ENCODE results near the gene NTRK3.

NTRK3 gene

GRCh38 chr15:87977907-87978306, 278.6 kb downstream of the NTRK3 start:
- no peak for DNase-seq (ENCODE audit: low read depth)

- no peak for DNase-seq (ENCODE audit: low read depth)
These were observed 280.0 kb downstream of the NTRK3 start for GRCh38 chr15:87976552-87976951.

- DNase-seq (ENCODE audit: low read depth): no peak
These were observed 282.9 kb downstream of the NTRK3 start for GRCh38 chr15:87973501-87974215.

- DNase-seq (ENCODE audit: low read depth): no peak
These were observed 285.5 kb downstream of the NTRK3 start for GRCh38 chr15:87971076-87971475.

- DNase-seq (ENCODE audit: low read depth): no peak
These were observed 288.6 kb downstream of the NTRK3 start for GRCh38 chr15:87967951-87968350.

- no peak for DNase-seq (ENCODE audit: low read depth)
These were observed 291.2 kb downstream of the NTRK3 start for GRCh38 chr15:87965304-87965703.

- peak; percentile 15 for DNase-seq (ENCODE audit: low read depth)
These were observed 294.1 kb downstream of the NTRK3 start for GRCh38 chr15:87962428-87962827.

GRCh38 chr15:87961851-87962420, 294.6 kb downstream of the NTRK3 start:
- DNase-seq (ENCODE audit: low read depth): no peak

- no peak for DNase-seq (ENCODE audit: low read depth)
These were observed 296.9 kb downstream of the NTRK3 start for GRCh38 chr15:87959662-87960061.

- no peak for DNase-seq (ENCODE audit: low read depth)
These were observed 297.5 kb downstream of the NTRK3 start for GRCh38 chr15:87959080-87959479.

GRCh38 chr15:87955284-87955909, 301.1 kb downstream of the NTRK3 start:
- no peak for DNase-seq (ENCODE audit: low read depth)

GRCh38 chr15:87954793-87955192, 301.7 kb downstream of the NTRK3 start:
- DNase-seq (ENCODE audit: low read depth): no peak

- DNase-seq (ENCODE audit: low read depth): no peak
These were observed 303.7 kb downstream of the NTRK3 start for GRCh38 chr15:87952736-87953287.

GRCh38 chr15:87949575-87950223, 306.8 kb downstream of the NTRK3 start:
- no peak for DNase-seq (ENCODE audit: low read depth)

- DNase-seq (ENCODE audit: low read depth): no peak
These were observed 307.4 kb downstream of the NTRK3 start for GRCh38 chr15:87949151-87949574.

- DNase-seq (ENCODE audit: low read depth): no peak
These were observed 309.0 kb downstream of the NTRK3 start for GRCh38 chr15:87947560-87947959.

GRCh38 chr15:87945246-87945645, 311.3 kb downstream of the NTRK3 start:
- DNase-seq (ENCODE audit: low read depth): no peak

- no peak for DNase-seq (ENCODE audit: low read depth)
These were observed 311.8 kb downstream of the NTRK3 start for GRCh38 chr15:87944691-87945090.

- peak; percentile 19 for DNase-seq (ENCODE audit: low read depth)
These were observed 312.5 kb downstream of the NTRK3 start for GRCh38 chr15:87944050-87944449.

- DNase-seq (ENCODE audit: low read depth): no peak
These were observed 312.9 kb downstream of the NTRK3 start for GRCh38 chr15:87943626-87944025.

- DNase-seq (ENCODE audit: low read depth): no peak
These were observed 314.2 kb downstream of the NTRK3 start for GRCh38 chr15:87942316-87942715.

- DNase-seq (ENCODE audit: low read depth): no peak
These were observed 314.9 kb downstream of the NTRK3 start for GRCh38 chr15:87941606-87942005.

GRCh38 chr15:87940768-87941167, 315.8 kb downstream of the NTRK3 start:
- DNase-seq (ENCODE audit: low read depth): peak; percentile 10

Data from EH (cell line).